DOHH2 (cell line): ENCODE data around the gene CGNL1.

Source experiments
- H3F3A ChIP-seq: fragments of 200-600 bp; sonication (generic), shearing (Covaris generic); 2 replicates; pipeline ENCODE4 v1.6.0; 2016; ENCODE audit warnings: antibody characterized with exemption, mild to moderate bottlenecking; ENCODE audit not compliant: control insufficient read depth, insufficient read depth
- H3K27ac ChIP-seq: fragments of 200-600 bp; sonication (generic); 2 replicates; pipeline ENCODE4 v1.5.1; 2014; ENCODE audit warnings: low read depth, mild to moderate bottlenecking, low read length, moderate library complexity
- H3K27me3 ChIP-seq: fragments of 200-600 bp; sonication (generic); 2 replicates; pipeline ENCODE4 v1.6.1; 2014; ENCODE audit warnings: mild to moderate bottlenecking, low read length, mixed read lengths; ENCODE audit not compliant: control insufficient read depth
- H3K36me3 ChIP-seq: fragments of 200-600 bp; sonication (generic); 2 replicates; pipeline ENCODE4 v1.6.1; 2014; ENCODE audit warnings: mild to moderate bottlenecking, low read length, moderate library complexity, mixed read lengths; ENCODE audit not compliant: control insufficient read depth
- H3K4me1 ChIP-seq: fragments of 200-600 bp; sonication (generic); 2 replicates; pipeline ENCODE4 v1.6.1; 2014; ENCODE audit warnings: mild to moderate bottlenecking, low read length, mixed read lengths; ENCODE audit not compliant: control insufficient read depth
- H3K4me2 ChIP-seq: fragments of 200-600 bp; sonication (generic); 2 replicates; pipeline ENCODE4 v1.6.0; 2014; ENCODE audit warnings: mild to moderate bottlenecking, low read length, moderate library complexity
- H3K4me3 ChIP-seq: fragments of 200-600 bp; sonication (generic); 2 replicates; pipeline ENCODE4 v1.5.1; 2014; ENCODE audit warnings: mild to moderate bottlenecking, low read length, mixed read lengths
- H3K79me2 ChIP-seq: fragments of 200-600 bp; sonication (generic); 2 replicates; pipeline ENCODE4 v1.6.1; 2014; ENCODE audit warnings: mild to moderate bottlenecking, low read length, mixed read lengths; ENCODE audit not compliant: control insufficient read depth
- H3K9me2 ChIP-seq: fragments of 200-600 bp; sonication (generic); replicated peaks from 2 replicates; pipeline ENCODE4 v1.6.1; 2014; ENCODE audit warnings: mild to moderate bottlenecking, low read length, mixed read lengths; ENCODE audit not compliant: control insufficient read depth
- H3K9me3 ChIP-seq: fragments of 200-600 bp; sonication (generic); 2 replicates; pipeline ENCODE4 v1.6.1; 2014; ENCODE audit warnings: antibody characterized with exemption, low read length, mixed read lengths; ENCODE audit not compliant: control insufficient read depth, insufficient read depth
- H4K20me1 ChIP-seq: fragments of 200-600 bp; sonication (generic); 2 replicates; pipeline ENCODE4 v1.6.0; 2014; ENCODE audit warnings: low read depth, mild to moderate bottlenecking, antibody characterized with exemption, low read length, moderate library complexity; ENCODE audit not compliant: control insufficient read depth, insufficient read depth
- EZH2phosphoT487 ChIP-seq: fragments of 200-600 bp; sonication (generic); IDR thresholded peaks from 2 replicates; pipeline ENCODE4 v1.6.1; 2017; ENCODE audit warnings: borderline replicate concordance, mild to moderate bottlenecking, antibody characterized with exemption, low read length, moderate library complexity, mixed read lengths
- TF ChIP-seq, protein P1 (sequence below): fragments of 200-600 bp; sonication (generic); IDR thresholded peaks from one replicate; pipeline ENCODE4 v1.5.1; 2014; ENCODE audit warnings: antibody characterized with exemption, mild to moderate bottlenecking, low read depth, low read length; ENCODE audit not compliant: poor library complexity, severe bottlenecking

CGNL1 gene

GRCh38 chr15:57570994-57571393, 194.7 kb downstream of the CGNL1 start:
- Histone ChIP-seq H3K27me3 (no peaks in the 10 kb centered on the region), H3K27ac (no peak overlapping the region), H3K4me3 (no peak overlapping the region), H3K9me3 (no peaks in the 10 kb centered on the region), H3K79me2 (no peaks in the 10 kb centered on the region), H3K4me1 (no peaks in the 10 kb centered on the region), H4K20me1 (no peaks in the 10 kb centered on the region), H3K4me2 (no peak overlapping the region), H3K36me3 (no peaks in the 10 kb centered on the region), H3F3A (no peaks in the 10 kb centered on the region), H3K9me2 (no peaks in the 10 kb centered on the region)
- TF ChIP-seq EZH2phosphoT487: no peak
- TF ChIP-seq, protein P1, sequence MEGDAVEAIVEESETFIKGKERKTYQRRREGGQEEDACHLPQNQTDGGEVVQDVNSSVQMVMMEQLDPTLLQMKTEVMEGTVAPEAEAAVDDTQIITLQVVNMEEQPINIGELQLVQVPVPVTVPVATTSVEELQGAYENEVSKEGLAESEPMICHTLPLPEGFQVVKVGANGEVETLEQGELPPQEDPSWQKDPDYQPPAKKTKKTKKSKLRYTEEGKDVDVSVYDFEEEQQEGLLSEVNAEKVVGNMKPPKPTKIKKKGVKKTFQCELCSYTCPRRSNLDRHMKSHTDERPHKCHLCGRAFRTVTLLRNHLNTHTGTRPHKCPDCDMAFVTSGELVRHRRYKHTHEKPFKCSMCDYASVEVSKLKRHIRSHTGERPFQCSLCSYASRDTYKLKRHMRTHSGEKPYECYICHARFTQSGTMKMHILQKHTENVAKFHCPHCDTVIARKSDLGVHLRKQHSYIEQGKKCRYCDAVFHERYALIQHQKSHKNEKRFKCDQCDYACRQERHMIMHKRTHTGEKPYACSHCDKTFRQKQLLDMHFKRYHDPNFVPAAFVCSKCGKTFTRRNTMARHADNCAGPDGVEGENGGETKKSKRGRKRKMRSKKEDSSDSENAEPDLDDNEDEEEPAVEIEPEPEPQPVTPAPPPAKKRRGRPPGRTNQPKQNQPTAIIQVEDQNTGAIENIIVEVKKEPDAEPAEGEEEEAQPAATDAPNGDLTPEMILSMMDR: no peak

GRCh38 chr15:57571725-57572124, 195.4 kb downstream of the CGNL1 start:
- Histone ChIP-seq H3K4me2 (no peak overlapping the region), H3K36me3 (no peaks in the 10 kb centered on the region), H3K4me1 (no peaks in the 10 kb centered on the region), H3K9me2 (no peaks in the 10 kb centered on the region), H3F3A (no peaks in the 10 kb centered on the region), H3K4me3 (no peak overlapping the region), H3K27ac (no peak overlapping the region), H4K20me1 (no peaks in the 10 kb centered on the region), H3K9me3 (no peaks in the 10 kb centered on the region), H3K27me3 (no peaks in the 10 kb centered on the region), H3K79me2 (no peaks in the 10 kb centered on the region)
- TF ChIP-seq EZH2phosphoT487: no peak
- TF ChIP-seq, protein P1: no peak

DNA sequence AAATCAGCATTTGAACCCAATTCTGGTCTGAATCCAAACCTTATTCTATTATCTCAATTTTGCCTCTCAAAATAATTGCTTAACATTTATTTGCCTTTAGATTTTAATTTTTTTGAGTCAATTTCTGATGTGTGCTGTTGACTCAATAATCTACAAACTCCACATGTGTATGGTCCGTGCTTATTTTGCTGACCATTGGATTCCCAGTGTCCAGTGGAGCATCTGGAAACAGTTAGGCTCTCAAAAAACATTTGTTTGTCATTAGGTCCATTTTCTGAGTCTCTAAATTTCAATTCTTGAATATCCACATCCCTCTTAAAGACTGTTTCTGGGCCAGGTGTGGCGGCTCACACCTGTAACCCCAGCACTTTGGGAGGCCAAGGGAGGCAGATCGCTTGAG, 196.2 kb downstream of the CGNL1 start:
- Histone ChIP-seq H3K4me1 (no peaks in the 10 kb centered on the region), H3K27ac (no peak overlapping the region), H3K9me2 (no peaks in the 10 kb centered on the region), H3F3A (no peaks in the 10 kb centered on the region), H3K79me2 (no peaks in the 10 kb centered on the region), H4K20me1 (no peaks in the 10 kb centered on the region), H3K4me3 (no peak overlapping the region), H3K4me2 (no peak overlapping the region), H3K9me3 (no peaks in the 10 kb centered on the region), H3K27me3 (no peaks in the 10 kb centered on the region), H3K36me3 (no peaks in the 10 kb centered on the region)
- TF ChIP-seq, protein P1: no peak
- TF ChIP-seq EZH2phosphoT487: no peak

GRCh38 chr15:57573151-57573550, 196.8 kb downstream of the CGNL1 start:
- H3K27ac ChIP-seq: no peak overlapping the region
- no peaks in the 10 kb centered on the region for H3F3A ChIP-seq
- no peaks in the 10 kb centered on the region for H3K79me2 ChIP-seq
- TF ChIP-seq, protein P1: no peak
- TF ChIP-seq EZH2phosphoT487: no peak
- no peaks in the 10 kb centered on the region for H4K20me1 ChIP-seq
- H3K27me3 ChIP-seq: no peaks in the 10 kb centered on the region
- no peaks in the 10 kb centered on the region for H3K9me3 ChIP-seq
- H3K4me3 ChIP-seq: no peak overlapping the region
- no peaks in the 10 kb centered on the region for H3K4me1 ChIP-seq
- no peak overlapping the region for H3K4me2 ChIP-seq
- no peaks in the 10 kb centered on the region for H3K36me3 ChIP-seq
- no peaks in the 10 kb centered on the region for H3K9me2 ChIP-seq
